ENCODE data around the gene FKBP5.

GRCh38 chr6:35654883-35655282, 33.8 kb downstream of the FKBP5 start:
- TF ChIP-seq CTCF (IDR thresholded peaks at IDR 0.05) (no peak), POLR2AphosphoS5 (IDR thresholded peaks at IDR 0.05; ENCODE audit: insufficient read depth in 1 of 2, low read depth in 1 of 2) (no peak)
